Fibroblast of skin of back (primary cell): ENCODE data around the gene ANKRD13C.
"Not testable (repeated sequence)": the region's sequence is repeated elsewhere in the genome, so short reads cannot be mapped to it uniquely, and the experiment has no call there.

ENCODE experiments used
- DNase-seq: peaks from one replicate; pipeline ENCODE4 v3.0.0-alpha.2; 2013

The ANKRD13C gene

DNA sequence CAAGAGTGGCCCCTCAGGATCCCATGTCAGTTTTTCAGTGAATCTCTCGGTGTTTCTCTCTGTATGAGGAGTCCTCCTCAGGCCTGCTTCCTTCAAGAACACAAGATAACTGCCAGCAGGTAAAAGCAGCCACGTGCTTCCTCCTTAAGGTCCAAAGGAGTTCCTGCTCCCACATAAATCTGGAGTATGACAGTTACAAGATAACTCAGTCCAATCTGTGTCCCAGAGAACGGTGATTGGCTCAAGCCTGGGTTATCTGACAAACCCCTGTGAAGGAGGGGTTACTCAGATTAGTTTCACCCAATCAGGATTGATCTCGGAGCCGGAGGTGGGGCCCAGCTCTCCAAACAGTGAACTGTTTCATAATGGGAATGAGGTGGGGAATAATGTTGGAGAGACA is 5.8 kb upstream of the ANKRD13C start:
- DNase-seq, result no peak

- peak; percentile 17 for DNase-seq
These were observed 4.5 kb upstream of the ANKRD13C start for GRCh38 chr1:70358921-70359564.

- DNase-seq, result no peak
These were observed 1.4 kb upstream of the ANKRD13C start for GRCh38 chr1:70355920-70356319.

DNA sequence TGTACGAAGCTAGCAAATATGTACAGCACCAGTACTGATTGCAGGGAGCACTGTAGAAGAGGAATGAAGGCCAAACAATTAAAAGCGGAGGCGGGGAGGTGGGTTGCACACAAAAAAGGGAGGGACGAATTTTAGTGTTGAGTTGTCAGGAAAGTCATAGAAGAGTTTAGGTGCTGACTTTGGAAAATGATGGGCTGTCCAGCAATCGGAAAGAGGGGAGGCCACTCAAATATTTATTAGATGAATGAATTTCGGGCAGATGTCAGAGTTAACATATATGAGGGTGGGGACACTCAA is 537 bp upstream of the ANKRD13C start:
- no peak for DNase-seq

- peak; percentile 82 for DNase-seq
These were observed 756 bp downstream of the ANKRD13C start for GRCh38 chr1:70353601-70354331.

DNA sequence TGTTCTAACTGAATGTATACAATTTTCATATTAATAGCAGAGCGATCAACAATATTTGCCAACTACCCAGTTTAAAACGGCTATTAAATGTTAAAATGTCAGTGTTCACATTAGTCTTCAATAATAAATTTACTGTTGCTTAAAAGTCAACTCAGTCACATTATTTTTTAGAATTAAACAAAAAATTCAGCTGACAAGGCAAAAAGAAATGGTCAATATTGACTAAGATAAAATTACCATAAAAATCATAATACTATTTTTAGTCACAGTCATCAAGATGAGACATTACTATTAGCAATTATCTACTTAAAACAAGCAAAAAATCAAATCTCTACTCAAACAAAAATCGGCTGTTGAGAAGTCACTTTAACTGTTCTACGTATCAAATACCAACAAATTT is 1.5 kb downstream of the ANKRD13C start:
- DNase-seq, result no peak

- DNase-seq, result not testable (repeated sequence)
These were observed 4.7 kb downstream of the ANKRD13C start for GRCh38 chr1:70349799-70350198.

GRCh38 chr1:70348399-70349165 is 5.9 kb downstream of the ANKRD13C start:
- no peak for DNase-seq

- DNase-seq, result not testable (repeated sequence)
These were observed 14.9 kb downstream of the ANKRD13C start for GRCh38 chr1:70339644-70340043.

- DNase-seq, result no peak
These were observed 18.5 kb downstream of the ANKRD13C start for GRCh38 chr1:70336050-70336449.

DNA sequence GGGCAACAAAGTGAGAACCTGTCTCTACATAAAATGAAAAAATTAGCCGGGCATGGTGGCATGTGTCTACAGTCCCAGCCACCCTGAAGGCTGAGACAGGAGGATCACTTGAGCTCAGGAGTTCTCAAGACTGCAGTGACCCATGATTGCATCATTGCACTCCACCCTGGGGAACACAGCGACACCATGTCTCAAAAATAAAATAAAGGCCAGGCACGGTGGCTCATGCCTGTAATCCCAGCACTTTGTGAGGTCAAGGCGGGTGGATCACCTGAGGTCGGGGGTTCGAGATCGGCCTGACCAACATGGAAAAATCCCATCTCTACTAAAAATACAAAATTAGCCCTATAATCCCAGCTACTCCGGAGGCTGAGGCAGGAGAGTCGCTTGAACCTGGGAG is 20.1 kb downstream of the ANKRD13C start:
- no peak for DNase-seq

- no peak for DNase-seq
These were observed 21.3 kb downstream of the ANKRD13C start for GRCh38 chr1:70333245-70333644.

DNA sequence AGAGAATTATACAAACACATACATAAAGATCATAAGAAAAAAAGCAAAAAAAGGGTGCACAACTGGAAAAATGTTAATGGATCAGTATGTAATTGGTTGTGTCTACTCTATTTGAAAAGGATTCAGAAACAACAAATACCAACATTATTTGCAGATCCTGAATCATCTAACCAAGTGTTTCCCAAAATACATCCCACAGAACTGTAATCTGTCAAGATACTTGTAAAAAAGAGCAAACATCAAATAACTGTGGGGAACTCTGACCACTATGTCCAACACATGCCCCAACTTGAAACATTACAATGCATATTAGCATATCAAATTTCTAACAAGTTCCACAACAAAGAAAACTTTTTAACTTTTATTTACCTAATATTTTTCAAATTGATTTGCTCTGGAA is 22.6 kb downstream of the ANKRD13C start:
- no peak for DNase-seq

- no peak for DNase-seq
These were observed 27.0 kb downstream of the ANKRD13C start for GRCh38 chr1:70327306-70328076.

- peak; percentile 4 for DNase-seq
These were observed 29.8 kb downstream of the ANKRD13C start for GRCh38 chr1:70324683-70325082.

DNA sequence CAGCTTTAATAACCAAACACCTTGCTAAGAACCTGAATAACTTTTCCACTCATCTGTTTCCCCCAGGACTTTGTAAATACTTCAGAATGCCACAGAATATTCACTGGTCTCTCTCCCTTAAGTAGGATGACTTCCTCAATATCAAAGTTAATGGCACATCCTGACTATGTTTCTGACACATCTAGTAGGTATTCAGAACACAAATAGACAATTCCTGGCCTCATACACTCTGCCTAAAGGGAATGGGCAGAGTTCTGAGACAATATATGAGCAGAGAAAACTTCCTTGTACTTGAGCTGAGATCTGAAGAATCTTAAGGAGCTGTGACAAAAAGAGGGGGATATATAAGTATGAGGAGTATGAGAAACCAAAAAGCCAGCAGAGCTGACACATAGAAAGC is 34.8 kb downstream of the ANKRD13C start:
- peak; percentile 94 for DNase-seq

DNA sequence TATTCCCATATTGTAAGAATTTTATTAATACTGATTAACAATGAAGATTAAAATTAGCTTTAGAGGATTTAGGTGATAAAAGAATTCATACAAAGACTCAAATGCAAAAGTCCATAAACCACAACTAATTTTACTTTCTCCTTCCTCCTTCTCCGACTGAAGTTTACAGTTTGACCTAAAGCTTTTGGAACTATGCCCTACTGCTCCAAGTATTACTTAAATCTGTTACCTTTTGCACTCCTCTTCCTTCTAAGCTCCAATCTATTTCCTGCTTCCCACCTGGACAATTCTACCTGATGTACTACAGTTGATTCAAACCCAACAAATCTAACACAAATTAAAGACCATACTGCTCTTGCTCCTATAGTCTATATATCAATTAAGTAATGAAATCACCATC is 36.3 kb downstream of the ANKRD13C start:
- DNase-seq, result no peak

DNA sequence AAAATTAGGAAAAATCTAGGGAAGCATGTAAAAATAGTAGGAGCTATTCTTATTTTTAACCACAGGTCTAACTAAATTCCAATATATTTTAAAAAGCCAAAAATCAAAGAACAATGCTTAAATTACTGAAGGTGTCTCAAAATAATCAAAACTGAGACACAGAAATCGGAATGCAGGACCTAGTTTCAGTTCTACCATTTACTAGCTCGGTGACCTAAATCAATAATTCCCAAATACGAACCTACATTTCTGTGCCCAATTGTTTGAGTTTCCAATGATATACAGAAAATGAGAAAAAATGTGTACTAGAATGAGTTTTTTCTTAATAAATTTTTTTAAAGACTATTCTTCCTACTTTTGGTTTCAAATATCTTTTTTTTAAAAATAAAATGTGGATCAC is 37.4 kb downstream of the ANKRD13C start:
- no peak for DNase-seq

- no peak for DNase-seq
These were observed 38.7 kb downstream of the ANKRD13C start for GRCh38 chr1:70315782-70316181.

GRCh38 chr1:70314706-70315304 is 39.7 kb downstream of the ANKRD13C start:
- DNase-seq, result no peak

GRCh38 chr1:70311369-70311768 is 43.2 kb downstream of the ANKRD13C start:
- no peak for DNase-seq

GRCh38 chr1:70299472-70299871 is 55.0 kb downstream of the ANKRD13C start:
- DNase-seq, result no peak

DNA sequence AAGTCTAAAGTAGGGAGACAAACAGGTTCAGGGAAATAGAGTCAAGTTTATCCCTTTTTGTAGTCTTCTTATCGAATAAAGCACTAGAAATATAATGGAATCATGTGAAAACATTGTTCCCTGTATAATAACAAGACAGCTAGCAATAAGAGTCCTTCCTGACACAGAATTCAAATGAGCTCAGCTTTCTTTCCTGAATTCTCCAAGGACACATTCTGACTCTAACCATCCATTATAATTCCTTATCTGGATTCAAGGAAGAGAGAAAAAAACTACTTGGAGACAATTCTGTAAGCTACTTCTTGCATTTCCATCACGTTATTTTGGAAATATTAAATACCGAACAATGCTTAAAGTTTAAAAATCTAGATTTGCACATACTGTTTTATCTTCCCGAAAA is 58.8 kb downstream of the ANKRD13C start:
- no peak for DNase-seq
